CD8-positive, alpha-beta memory T cell (primary cell): Measurements from ENCODE around the gene SPG11. TPM values are rescaled to one million over a fixed set of nuclear protein-coding genes. Genes with fewer than 3 reads are reported as not detected.

Experiments used
- CTCF ChIA-PET: fragments of 350-600 bp; sonication (Branson Sonifier 250); formaldehyde crosslinking; loops from one replicate; lab custom pipeline; 2021; ENCODE audit warnings: antibody characterized with exemption; lab: Charles Lee
- POLR2A ChIA-PET: fragments of 350-600 bp; sonication (Branson Sonifier 250); formaldehyde crosslinking; loops from one replicate; lab custom pipeline; 2021; ENCODE audit warnings: antibody characterized with exemption; lab: Charles Lee
- DNase-seq, 5 donors: peaks; one replicate each; pipeline versions ENCODE4 v3.0.0 to v3.0.0-alpha.2; 2020 to 2022; ENCODE audit warnings: mixed read lengths in 1 of 5
- H3K27ac ChIP-seq: one replicate; pipeline ENCODE4 v1.7.0; 2013; ENCODE audit warnings: low read depth, mild to moderate bottlenecking, low read length, moderate library complexity
- H3K27me3 ChIP-seq: 2 replicates; pipeline ENCODE4 v1.7.0; 2013; ENCODE audit warnings: low read length, mild to moderate bottlenecking; ENCODE audit not compliant: insufficient read depth, poor library complexity, severe bottlenecking
- H3K36me3 ChIP-seq: 2 replicates; pipeline ENCODE4 v1.7.0; 2013; ENCODE audit warnings: mild to moderate bottlenecking, low read length, moderate library complexity; ENCODE audit not compliant: insufficient read depth
- H3K4me1 ChIP-seq: 2 replicates; pipeline ENCODE4 v1.7.0; 2013; ENCODE audit warnings: mild to moderate bottlenecking, low read length, moderate library complexity; ENCODE audit not compliant: insufficient read depth
- H3K4me3 ChIP-seq: 2 replicates; pipeline ENCODE4 v1.7.0; 2013; ENCODE audit warnings: mild to moderate bottlenecking, low read length
- H3K9me3 ChIP-seq: 2 replicates; pipeline ENCODE4 v1.7.0; 2013; ENCODE audit warnings: mild to moderate bottlenecking, low read length
- H3K27ac Mint-ChIP-seq, 8 donors: one replicate each; pipeline ENCODE4 v1.8.0; 2020 to 2021; ENCODE audit warnings: mixed read lengths in 8 of 8, mild to moderate bottlenecking in 6 of 8, inconsistent platforms in 3 of 8, moderate library complexity in 3 of 8
- H3K27me3 Mint-ChIP-seq, 2 donors: one replicate each; pipeline ENCODE4 v1.8.0; 2020 to 2021; ENCODE audit warnings: mixed read lengths in 2 of 2, mild to moderate bottlenecking in 1 of 2, moderate library complexity in 1 of 2
- H3K36me3 Mint-ChIP-seq, 3 donors: one replicate each; pipeline ENCODE4 v1.8.0; 2020 to 2021; ENCODE audit warnings: mixed read lengths in 3 of 3, inconsistent platforms in 1 of 3, mild to moderate bottlenecking in 1 of 3
- H3K4me1 Mint-ChIP-seq, 3 donors: one replicate each; pipeline ENCODE4 v1.8.0; 2020 to 2021; ENCODE audit warnings: mixed read lengths in 3 of 3, inconsistent platforms in 1 of 3, mild to moderate bottlenecking in 1 of 3
- H3K4me3 Mint-ChIP-seq, 7 donors: one replicate each; pipeline ENCODE4 v1.8.0; 2020 to 2021; ENCODE audit warnings: mixed read lengths in 7 of 7, mild to moderate bottlenecking in 6 of 7, moderate library complexity in 4 of 7, inconsistent platforms in 2 of 7
- H3K9me3 Mint-ChIP-seq, 5 donors: one replicate each; pipeline ENCODE4 v1.8.0; 2020 to 2022; ENCODE audit warnings: mixed read lengths in 5 of 5, mild to moderate bottlenecking in 3 of 5, moderate library complexity in 2 of 5, inconsistent platforms in 1 of 5
- polyA plus RNA-seq: library from polyadenylated mRNA; unstranded; fragments of 300-500 nt; fragmentation: Illumina TruSeq; gene quantifications from one replicate; pipeline ENCODE4 v1.2.3, GENCODE V29; 2021
- total RNA-seq, 2 experiments: library from RNA; stranded (reverse); gene quantifications; one replicate each; pipeline ENCODE4 v1.2.3, GENCODE V29; 2021

The SPG11 gene
- total and polyA plus RNA-seq, 3 experiments from 2014 or later = 32.0 to 62.1 (median 60.8) TPM

DNA sequence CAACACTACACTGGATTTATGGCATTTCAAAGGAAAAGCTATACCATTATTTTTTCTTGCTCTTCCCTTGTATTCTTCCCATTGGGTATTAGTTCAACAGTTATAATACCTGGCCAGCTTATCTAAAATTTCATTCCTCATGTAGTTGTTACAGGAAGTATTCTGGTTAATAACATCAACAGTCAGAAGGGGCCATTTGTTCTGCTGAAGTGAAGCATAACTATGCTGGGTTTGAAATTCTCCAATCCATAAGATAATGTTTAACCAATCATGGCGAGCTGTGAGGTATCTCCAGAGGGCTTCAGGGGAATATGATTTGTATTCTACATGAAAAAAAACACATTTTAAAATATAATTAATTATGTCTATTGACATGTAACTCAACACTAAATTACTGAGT is 43.4 kb downstream of the SPG11 start:
- no peaks in the 10 kb centered on the region for H3K27me3 ChIP-seq
- no peak overlapping the region for H3K27ac ChIP-seq
- Mint-ChIP-seq H3K9me3 (no peaks in the 10 kb centered on the region), H3K27me3 (no peaks in the 10 kb centered on the region), H3K36me3 (peaks cover 14 to 90% (median 14%) of the 10 kb centered on the region in 3 donors), H3K4me3 (no peak overlapping the region), H3K27ac (peak overlapping the region in 1 of 8 donors; percentile 29), H3K4me1 (peaks cover 0 to 8% (median 5%) of the 10 kb centered on the region in 3 donors)
- POLR2A ChIA-PET = no interaction called here
- no peaks in the 10 kb centered on the region for H3K9me3 ChIP-seq
- CTCF ChIA-PET = interaction anchor here (1.0 to 1.4 kb wide), 3 partner anchors 35 to 71 kb away, joined by 3 to 4 read pairs (median 3); partner anchors contain the start of gene SPG11
- H3K4me3 ChIP-seq = no peak overlapping the region
- H3K4me1 ChIP-seq = no peaks in the 10 kb centered on the region
- DNase-seq = no peak
- peaks cover 30% of the 10 kb centered on the region for H3K36me3 ChIP-seq

DNA sequence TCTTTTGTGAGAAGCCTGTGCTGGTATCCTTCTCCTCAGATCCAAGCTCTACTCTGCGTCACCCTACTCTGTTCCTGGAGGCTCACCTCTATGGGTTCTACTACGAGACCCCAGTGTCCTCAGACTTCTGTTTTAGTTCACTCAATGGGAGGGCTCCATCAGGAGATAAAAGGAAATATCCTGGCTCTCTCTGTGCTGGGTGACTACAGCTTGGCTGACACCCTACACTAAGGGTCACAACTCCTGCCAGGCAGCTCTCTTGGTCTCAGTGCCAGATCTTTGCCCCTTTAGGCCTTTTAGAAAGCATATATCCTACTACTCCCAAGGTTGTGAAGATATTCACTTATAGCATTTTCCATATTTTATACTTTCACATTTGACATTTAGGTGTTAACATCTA is 46.5 kb downstream of the SPG11 start:
- ChIA-PET POLR2A (interaction anchor here (0.6 kb wide), 1 partner anchor 14 kb away, joined by 3 read pairs; no protein-coding TSS in a partner anchor), CTCF (no interaction called here)
- H3K36me3 Mint-ChIP-seq = peaks cover 7 to 89% (median 19%) of the 10 kb centered on the region in 3 donors
- H3K9me3 Mint-ChIP-seq = no peaks in the 10 kb centered on the region
- Histone ChIP-seq H3K27ac (no peak overlapping the region), H3K36me3 (peaks cover 27% of the 10 kb centered on the region), H3K4me3 (no peak overlapping the region), H3K9me3 (no peaks in the 10 kb centered on the region), H3K4me1 (no peaks in the 10 kb centered on the region), H3K27me3 (no peaks in the 10 kb centered on the region)
- peak overlapping the region in 2 of 8 donors; percentile 56 to 59 for H3K27ac Mint-ChIP-seq
- no peaks in the 10 kb centered on the region for H3K27me3 Mint-ChIP-seq
- no peak for DNase-seq
- peaks cover 0 to 7% (median 0%) of the 10 kb centered on the region in 3 donors for H3K4me1 Mint-ChIP-seq
- no peak overlapping the region for H3K4me3 Mint-ChIP-seq

GRCh38 chr15:44606740-44607139 is 56.7 kb downstream of the SPG11 start:
- H3K9me3 Mint-ChIP-seq = no peaks in the 10 kb centered on the region
- Histone ChIP-seq H3K4me3 (no peak overlapping the region), H3K4me1 (no peaks in the 10 kb centered on the region), H3K27ac (no peak overlapping the region), H3K36me3 (peaks cover 10% of the 10 kb centered on the region), H3K27me3 (no peaks in the 10 kb centered on the region), H3K9me3 (no peaks in the 10 kb centered on the region)
- H3K36me3 Mint-ChIP-seq = peaks cover 5 to 79% (median 29%) of the 10 kb centered on the region in 3 donors
- H3K27ac Mint-ChIP-seq = peak overlapping the region in 3 of 8 donors; percentile 38 to 68 (median 54)
- ChIA-PET POLR2A (interaction anchor here (0.6 kb wide), 1 partner anchor 104 kb away, joined by 5 read pairs; the partner anchor contains the start of gene PATL2), CTCF (no interaction called here)
- H3K4me1 Mint-ChIP-seq = peaks cover 0 to 5% (median 0%) of the 10 kb centered on the region in 3 donors
- no peak for DNase-seq
- H3K27me3 Mint-ChIP-seq = no peaks in the 10 kb centered on the region
- no peak overlapping the region for H3K4me3 Mint-ChIP-seq

DNA sequence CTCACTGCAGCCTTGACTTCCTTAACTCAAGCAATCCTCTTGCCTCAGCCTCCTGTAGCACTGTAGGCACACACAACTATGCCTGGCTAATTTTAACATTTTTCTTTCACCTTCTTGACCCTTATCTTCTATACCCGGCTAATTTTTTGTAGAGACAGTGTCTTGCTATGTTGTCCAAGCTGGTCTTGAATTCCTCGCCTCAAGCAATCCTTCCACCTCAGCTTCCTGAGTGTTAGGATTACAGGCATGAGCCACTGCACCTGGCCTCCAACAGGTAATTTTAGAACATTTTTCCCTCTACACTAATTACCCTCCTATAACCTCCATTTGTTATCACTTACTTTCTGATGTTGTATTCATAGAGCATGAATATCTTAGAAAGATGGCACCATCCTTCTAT is 60.3 kb downstream of the SPG11 start:
- Mint-ChIP-seq H3K27ac (peak overlapping the region in 4 of 8 donors; percentile 42 to 76 (median 61)), H3K4me1 (peaks cover 4 to 16% (median 10%) of the 10 kb centered on the region in 3 donors), H3K4me3 (no peak overlapping the region), H3K27me3 (no peaks in the 10 kb centered on the region), H3K36me3 (peaks cover 5 to 76% (median 24%) of the 10 kb centered on the region in 3 donors), H3K9me3 (no peaks in the 10 kb centered on the region)
- Histone ChIP-seq H3K36me3 (peaks cover 10% of the 10 kb centered on the region), H3K9me3 (no peaks in the 10 kb centered on the region), H3K27ac (no peak overlapping the region), H3K4me1 (no peaks in the 10 kb centered on the region), H3K27me3 (no peaks in the 10 kb centered on the region), H3K4me3 (no peak overlapping the region)
- ChIA-PET POLR2A (interaction anchor here (0.6 to 0.7 kb wide), 2 partner anchors 14 to 108 kb away, joined by 3 to 7 read pairs; partner anchors contain the start of gene B2M), CTCF (interaction anchor here (0.5 to 1.0 kb wide), 3 partner anchors 10 to 28 kb away, joined by 3 to 4 read pairs (median 3); no protein-coding TSS in a partner anchor)
- no peak for DNase-seq

DNA sequence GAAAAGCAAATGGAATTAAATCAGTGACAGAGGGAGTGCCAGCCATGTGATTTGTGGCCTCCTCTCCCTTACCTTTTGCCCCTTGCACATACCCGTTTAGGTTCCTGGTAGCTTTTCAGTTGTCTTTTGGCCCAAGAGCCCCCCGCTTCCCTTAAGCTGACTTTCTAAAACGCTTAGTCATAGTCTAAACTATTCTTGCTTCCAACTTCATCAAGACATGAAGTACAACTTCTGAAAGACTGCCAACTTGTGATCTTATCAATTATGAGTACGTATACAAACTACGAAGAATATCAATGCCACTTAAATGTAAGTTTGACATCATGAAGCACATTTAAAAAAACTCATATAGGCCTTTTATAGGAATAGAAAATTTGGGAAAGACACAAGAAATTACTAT is 64.6 kb downstream of the SPG11 start:
- peaks cover 7 to 28% (median 16%) of the 10 kb centered on the region in 3 donors for H3K4me1 Mint-ChIP-seq
- Histone ChIP-seq H3K27ac (no peak overlapping the region), H3K4me1 (no peaks in the 10 kb centered on the region), H3K4me3 (no peak overlapping the region), H3K36me3 (peaks cover 12% of the 10 kb centered on the region), H3K9me3 (no peaks in the 10 kb centered on the region), H3K27me3 (no peaks in the 10 kb centered on the region)
- ChIA-PET POLR2A (interaction anchor here (0.9 to 2.6 kb wide), 2 partner anchors 19 to 112 kb away, joined by 7 to 8 read pairs; partner anchors contain the start of genes B2M and PATL2), CTCF (interaction anchor here (1.2 to 2.3 kb wide), 3 partner anchors 15 to 140 kb away, joined by 5 to 7 read pairs (median 5); no protein-coding TSS in a partner anchor)
- DNase-seq = no peak
- peak overlapping the region in 7 of 8 donors; percentile 28 to 84 (median 62) for H3K27ac Mint-ChIP-seq
- H3K4me3 Mint-ChIP-seq = no peak overlapping the region
- H3K27me3 Mint-ChIP-seq = no peaks in the 10 kb centered on the region
- H3K9me3 Mint-ChIP-seq = no peaks in the 10 kb centered on the region
- peaks cover 5 to 76% (median 21%) of the 10 kb centered on the region in 3 donors for H3K36me3 Mint-ChIP-seq

- peak overlapping the region in 7 of 8 donors; percentile 24 to 84 (median 62) for H3K27ac Mint-ChIP-seq
- Histone ChIP-seq H3K36me3 (peaks cover 12% of the 10 kb centered on the region), H3K27ac (no peak overlapping the region), H3K27me3 (no peaks in the 10 kb centered on the region), H3K9me3 (no peaks in the 10 kb centered on the region), H3K4me1 (peaks cover 5% of the 10 kb centered on the region), H3K4me3 (no peak overlapping the region)
- H3K4me3 Mint-ChIP-seq = no peak overlapping the region
- CTCF ChIA-PET = interaction anchor here (0.9 to 2.3 kb wide), 4 partner anchors 14 to 140 kb away, joined by 4 to 7 read pairs (median 5); partner anchors contain the start of gene TRIM69
- H3K27me3 Mint-ChIP-seq = no peaks in the 10 kb centered on the region
- H3K36me3 Mint-ChIP-seq = peaks cover 2 to 74% (median 19%) of the 10 kb centered on the region in 3 donors
- DNase-seq = no peak
- no peaks in the 10 kb centered on the region for H3K9me3 Mint-ChIP-seq
- POLR2A ChIA-PET = interaction anchor here (0.9 to 2.6 kb wide), 2 partner anchors 19 to 113 kb away, joined by 7 to 8 read pairs; partner anchors contain the start of genes B2M and PATL2
- peaks cover 7 to 32% (median 19%) of the 10 kb centered on the region in 3 donors for H3K4me1 Mint-ChIP-seq
Observed at GRCh38 chr15:44598066-44598465, 65.4 kb downstream of the SPG11 start.

- peak overlapping the region in 5 of 8 donors; percentile 7 to 66 (median 39) for H3K27ac Mint-ChIP-seq
- H3K9me3 Mint-ChIP-seq = no peaks in the 10 kb centered on the region
- Histone ChIP-seq H3K36me3 (peaks cover 21% of the 10 kb centered on the region), H3K4me3 (no peak overlapping the region), H3K4me1 (peaks cover 6% of the 10 kb centered on the region), H3K27ac (no peak overlapping the region), H3K27me3 (no peaks in the 10 kb centered on the region), H3K9me3 (no peaks in the 10 kb centered on the region)
- H3K36me3 Mint-ChIP-seq = peaks cover 0 to 68% (median 16%) of the 10 kb centered on the region in 3 donors
- ChIA-PET CTCF (interaction anchor here (0.6 to 0.7 kb wide), 2 partner anchors 208 to 426 kb away, joined by 3 read pairs; partner anchors contain the start of gene SORD), POLR2A (interaction anchor here (2.6 kb wide), 1 partner anchor 115 kb away, joined by 7 read pairs; the partner anchor contains the start of genes B2M and PATL2)
- H3K4me3 Mint-ChIP-seq = no peak overlapping the region
- peaks cover 7 to 34% (median 21%) of the 10 kb centered on the region in 3 donors for H3K4me1 Mint-ChIP-seq
- no peak for DNase-seq
- H3K27me3 Mint-ChIP-seq = no peaks in the 10 kb centered on the region
Observed at GRCh38 chr15:44596511-44597010, 66.9 kb downstream of the SPG11 start.
